Smooth muscle cell (in vitro differentiated cells): Measurements from ENCODE around the gene NAALADL2. TPM values are rescaled to one million over a fixed set of nuclear protein-coding genes. Genes with fewer than 3 reads are reported as not detected.
"Not testable (repeated sequence)": the region's sequence is repeated elsewhere in the genome, so short reads cannot be mapped to it uniquely, and the experiment has no call there.

Experiments used
- DNase-seq: peaks from one replicate; lab custom pipeline; 2025; ENCODE audit not compliant: unreplicated experiment; lab: John Stamatoyannopoulos, UW
- H2AFZ ChIP-seq: fragments of 200-600 bp; sonication (generic); 2 replicates; pipeline ENCODE4 v1.6.0; 2016; ENCODE audit warnings: antibody characterized with exemption, low read depth, mild to moderate bottlenecking
- H3F3A ChIP-seq: fragments of 200-600 bp; sonication (generic); 2 replicates; pipeline ENCODE4 v1.6.0; 2017; ENCODE audit warnings: antibody characterized with exemption, low read depth
- H3K27ac ChIP-seq: fragments of 200-600 bp; sonication (generic); 2 replicates; pipeline ENCODE4 v1.5.1; 2016; ENCODE audit warnings: low read depth, mild to moderate bottlenecking
- H3K27me3 ChIP-seq: fragments of 200-600 bp; sonication (generic); 2 replicates; pipeline ENCODE4 v1.6.1; 2016; ENCODE audit warnings: low read depth, mild to moderate bottlenecking
- H3K36me3 ChIP-seq: fragments of 200-600 bp; sonication (generic); 2 replicates; pipeline ENCODE4 v1.5.1; 2016; ENCODE audit warnings: low read depth
- H3K4me1 ChIP-seq: fragments of 200-600 bp; sonication (generic); 2 replicates; pipeline ENCODE4 v1.5.1; 2016; ENCODE audit warnings: low read depth
- H3K4me2 ChIP-seq: fragments of 200-600 bp; sonication (generic); 2 replicates; pipeline ENCODE4 v1.6.0; 2016; ENCODE audit warnings: mild to moderate bottlenecking
- H3K4me3 ChIP-seq: fragments of 200-600 bp; sonication (generic); 2 replicates; pipeline ENCODE4 v1.5.1; 2016; ENCODE audit warnings: mild to moderate bottlenecking
- H3K79me2 ChIP-seq: fragments of 200-600 bp; sonication (generic); 2 replicates; pipeline ENCODE4 v1.6.0; 2016; ENCODE audit warnings: low read depth, mild to moderate bottlenecking
- H3K9ac ChIP-seq: fragments of 200-600 bp; sonication (generic); 2 replicates; pipeline ENCODE4 v1.6.0; 2016; ENCODE audit warnings: low read depth
- H3K9me3 ChIP-seq: fragments of 200-600 bp; sonication (generic); replicated peaks from 2 replicates; pipeline ENCODE4 v1.5.1; 2016; ENCODE audit warnings: low read depth
- H4K20me1 ChIP-seq: fragments of 200-600 bp; sonication (generic); 2 replicates; pipeline ENCODE4 v1.6.0; 2016; ENCODE audit warnings: low read depth
- CTCF ChIP-seq: fragments of 200-600 bp; sonication (generic); IDR thresholded peaks from 2 replicates; pipeline ENCODE4 v1.5.1; 2017; ENCODE audit warnings: borderline replicate concordance, mild to moderate bottlenecking, antibody characterized with exemption; ENCODE audit not compliant: insufficient read depth, poor library complexity, severe bottlenecking
- WGBS: methylation state at CpG from one replicate; pipeline ENCODE4 v1.1.7; 2016; ENCODE audit warnings: low lambda C conversion rate; 5-methylcytosine and 5-hydroxymethylcytosine counted together
- polyA plus RNA-seq: library from polyadenylated mRNA; unstranded; fragments of >200 nt; fragmentation: Nextera tagmentation; extraction: Ambion mirVana; gene quantifications from 2 replicates; pipeline ENCODE4 v1.2.1, GENCODE V29; 2016
- total RNA-seq: library from RNA; depleted of rRNA; stranded (reverse); fragments of >200 nt; gene quantifications from 2 replicates; pipeline ENCODE4 v1.2.3, GENCODE V29; 2014

The NAALADL2 gene
- total and polyA plus RNA-seq, 2 experiments from 2014 or later = 2.5 to 13.8 TPM

- Histone ChIP-seq H4K20me1 (no peaks in the 10 kb centered on the region), H3K9ac (no peak overlapping the region), H3K79me2 (no peaks in the 10 kb centered on the region), H3K4me2 (peak overlapping the region; percentile 78), H3K36me3 (no peaks in the 10 kb centered on the region), H3K9me3 (no peaks in the 10 kb centered on the region), H3K4me1 (peaks cover 14% of the 10 kb centered on the region), H3K27me3 (no peaks in the 10 kb centered on the region), H2AFZ (peak overlapping the region; percentile 50), H3K27ac (no peak overlapping the region), H3K4me3 (peak overlapping the region; percentile 43), H3F3A (no peaks in the 10 kb centered on the region)
- DNase-seq = no peak
- WGBS = 42% methylated on average over 4 of the region's 4 CpGs
- TF ChIP-seq CTCF = no peak
Observed at GRCh38 chr3:175526609-175527280, 667.6 kb downstream of the NAALADL2 start.

GRCh38 chr3:175528693-175529092 lies 669.6 kb downstream of the NAALADL2 start:
- not testable (repeated sequence) for H3F3A ChIP-seq

GRCh38 chr3:175535351-175535750 lies 676.2 kb downstream of the NAALADL2 start:
- DNase-seq = no peak
- Histone ChIP-seq H4K20me1 (no peaks in the 10 kb centered on the region), H3K79me2 (no peaks in the 10 kb centered on the region), H3K27me3 (no peaks in the 10 kb centered on the region), H3F3A (no peaks in the 10 kb centered on the region), H3K36me3 (no peaks in the 10 kb centered on the region), H3K4me2 (no peak overlapping the region), H3K27ac (no peak overlapping the region), H3K9ac (no peak overlapping the region), H3K4me1 (no peaks in the 10 kb centered on the region), H2AFZ (no peak overlapping the region), H3K9me3 (no peaks in the 10 kb centered on the region), H3K4me3 (no peak overlapping the region)
- 67% methylated on average over 2 of the region's 2 CpGs for WGBS
- TF ChIP-seq CTCF = no peak

More at GRCh38 chr3:175528693-175529092, 669.6 kb downstream of the NAALADL2 start:
- 90% methylated on average over 2 of the region's 2 CpGs for WGBS
- H3K4me1 ChIP-seq = peaks cover 14% of the 10 kb centered on the region
- H3K27ac ChIP-seq, H3K4me2 ChIP-seq, H4K20me1 ChIP-seq, H3K9ac ChIP-seq, H3K9me3 ChIP-seq, H3K4me3 ChIP-seq, H3K36me3 ChIP-seq, H3K27me3 ChIP-seq, DNase-seq, H3K79me2 ChIP-seq, H2AFZ ChIP-seq: not testable (repeated sequence)

- no peak overlapping the region for H3K4me3 ChIP-seq
- H3K36me3 ChIP-seq = no peaks in the 10 kb centered on the region
- H3K9ac ChIP-seq = no peak overlapping the region
- no peaks in the 10 kb centered on the region for H3F3A ChIP-seq
- WGBS = 97% methylated on average over 4 of the region's 4 CpGs
- H3K9me3 ChIP-seq = no peaks in the 10 kb centered on the region
- TF ChIP-seq CTCF = no peak
- H3K79me2 ChIP-seq = no peaks in the 10 kb centered on the region
- no peaks in the 10 kb centered on the region for H3K4me1 ChIP-seq
- no peaks in the 10 kb centered on the region for H3K27me3 ChIP-seq
- H2AFZ ChIP-seq = no peak overlapping the region
- DNase-seq = no peak
- H4K20me1 ChIP-seq = no peaks in the 10 kb centered on the region
- H3K27ac ChIP-seq = no peak overlapping the region
- H3K4me2 ChIP-seq = no peak overlapping the region
Observed at GRCh38 chr3:175546115-175546514, 687.0 kb downstream of the NAALADL2 start.
